ENCODE results near the gene CXADR. TPM values are rescaled to one million over a fixed set of nuclear protein-coding genes. Genes with fewer than 3 reads are reported as not detected.

The CXADR gene
- total and polyA plus RNA-seq, 7 donors = 1.5 to 14.5 (median 2.5) TPM

DNA sequence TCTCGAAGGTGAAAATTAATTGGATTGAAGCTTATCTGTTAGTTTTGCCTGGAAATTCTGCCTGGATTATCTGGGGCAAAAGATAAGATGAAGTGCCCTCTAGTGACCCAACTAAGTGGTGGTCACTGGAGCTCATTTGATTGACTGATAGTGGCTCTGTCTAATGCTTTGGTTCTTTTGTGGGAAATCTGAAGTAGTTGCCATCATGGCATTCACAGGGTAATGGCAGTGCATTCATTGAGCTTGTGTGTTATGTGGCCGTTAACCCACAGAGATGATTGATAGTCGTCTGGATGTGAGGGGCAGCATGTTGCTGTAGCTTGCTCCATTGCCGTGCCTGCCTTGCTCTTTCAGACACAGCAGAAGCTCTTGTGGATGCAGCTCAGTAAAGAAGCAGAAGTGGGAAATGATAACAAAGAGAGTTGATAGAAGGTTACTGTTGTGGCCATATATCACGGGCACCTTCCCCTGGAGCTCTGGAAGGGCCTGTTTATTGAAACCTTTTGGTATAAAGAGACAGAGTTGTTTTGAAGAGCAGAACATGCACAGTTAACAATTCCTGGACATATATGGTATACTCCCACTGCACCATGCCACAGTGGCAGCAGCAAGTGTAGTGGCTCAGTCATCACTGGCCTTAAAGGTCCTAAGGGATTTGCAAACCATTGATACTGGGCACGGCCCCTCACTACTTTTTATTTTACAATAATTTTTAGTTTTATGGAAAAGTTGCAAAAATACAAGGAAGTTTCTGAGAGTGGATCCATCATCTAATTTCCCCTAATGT lies 42.0 kb downstream of the CXADR start:
- Histone ChIP-seq H3K9me3 (no peaks in the 10 kb centered on the region), H3K27me3 (no peaks in the 10 kb centered on the region), H3K27ac (no peak overlapping the region), H3K4me3 (no peak overlapping the region), H3K4me1 (peaks cover 0 to 8% (median 0%) of the 10 kb centered on the region in 4 donors), H3K36me3 (no peaks in the 10 kb centered on the region)
- intact Hi-C loops (cut with DNase I) = no loop called here
- 53 to 66% methylated on average over 6 of the region's 6 CpGs for WGBS, 2 donors
- no peak for DNase-seq
- no peak for TF ChIP-seq POLR2A (IDR thresholded peaks at IDR 0.05)

DNA sequence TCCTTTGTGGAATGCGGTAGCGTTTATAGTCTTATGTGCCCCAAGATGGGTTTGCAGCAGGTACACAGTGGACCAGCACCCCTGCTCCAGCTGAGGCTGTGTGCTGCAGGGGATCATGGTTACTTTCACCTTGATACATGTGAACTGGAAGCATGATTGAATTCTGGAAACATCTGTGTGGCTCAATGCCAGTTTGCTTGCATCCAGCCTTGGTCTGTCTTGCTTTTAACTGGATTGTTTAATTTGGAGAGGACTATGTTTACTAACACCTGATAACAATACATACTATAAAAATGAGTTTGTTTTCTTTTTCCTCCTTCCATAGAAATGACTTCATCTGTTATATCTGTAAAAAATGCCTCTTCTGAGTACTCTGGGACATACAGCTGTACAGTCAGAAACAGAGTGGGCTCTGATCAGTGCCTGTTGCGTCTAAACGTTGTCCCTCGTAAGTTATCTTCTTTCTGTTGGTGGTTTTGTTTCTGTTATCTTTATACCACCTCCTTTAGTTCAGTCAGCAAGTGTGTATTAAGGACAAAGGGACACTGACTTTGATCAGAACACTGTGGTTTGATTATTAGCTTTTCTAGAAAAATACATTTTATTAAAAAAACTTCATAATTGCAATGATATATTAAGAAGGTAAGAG lies 47.7 kb downstream of the CXADR start:
- H3K4me1 ChIP-seq = no peaks in the 10 kb centered on the region
- no peak for DNase-seq
- no peaks in the 10 kb centered on the region for H3K9me3 ChIP-seq
- intact Hi-C loops (cut with DNase I) = no loop called here
- TF ChIP-seq EP300 (IDR thresholded peaks at IDR 0.05) = no peak
- no peak for TF ChIP-seq POLR2A (IDR thresholded peaks at IDR 0.05)
- TF ChIP-seq, protein P1, sequence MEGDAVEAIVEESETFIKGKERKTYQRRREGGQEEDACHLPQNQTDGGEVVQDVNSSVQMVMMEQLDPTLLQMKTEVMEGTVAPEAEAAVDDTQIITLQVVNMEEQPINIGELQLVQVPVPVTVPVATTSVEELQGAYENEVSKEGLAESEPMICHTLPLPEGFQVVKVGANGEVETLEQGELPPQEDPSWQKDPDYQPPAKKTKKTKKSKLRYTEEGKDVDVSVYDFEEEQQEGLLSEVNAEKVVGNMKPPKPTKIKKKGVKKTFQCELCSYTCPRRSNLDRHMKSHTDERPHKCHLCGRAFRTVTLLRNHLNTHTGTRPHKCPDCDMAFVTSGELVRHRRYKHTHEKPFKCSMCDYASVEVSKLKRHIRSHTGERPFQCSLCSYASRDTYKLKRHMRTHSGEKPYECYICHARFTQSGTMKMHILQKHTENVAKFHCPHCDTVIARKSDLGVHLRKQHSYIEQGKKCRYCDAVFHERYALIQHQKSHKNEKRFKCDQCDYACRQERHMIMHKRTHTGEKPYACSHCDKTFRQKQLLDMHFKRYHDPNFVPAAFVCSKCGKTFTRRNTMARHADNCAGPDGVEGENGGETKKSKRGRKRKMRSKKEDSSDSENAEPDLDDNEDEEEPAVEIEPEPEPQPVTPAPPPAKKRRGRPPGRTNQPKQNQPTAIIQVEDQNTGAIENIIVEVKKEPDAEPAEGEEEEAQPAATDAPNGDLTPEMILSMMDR (IDR thresholded peaks at IDR 0.05) = no peak
- TF ChIP-seq POLR2AphosphoS5 (IDR thresholded peaks at IDR 0.05) = no peak
- no peak overlapping the region for H3K27ac ChIP-seq
- H3K4me3 ChIP-seq = no peak overlapping the region
- WGBS, 2 donors = 78 to 89% methylated on average over 5 of the region's 5 CpGs
- H3K36me3 ChIP-seq = no peaks in the 10 kb centered on the region
- no peaks in the 10 kb centered on the region for H3K27me3 ChIP-seq

DNA sequence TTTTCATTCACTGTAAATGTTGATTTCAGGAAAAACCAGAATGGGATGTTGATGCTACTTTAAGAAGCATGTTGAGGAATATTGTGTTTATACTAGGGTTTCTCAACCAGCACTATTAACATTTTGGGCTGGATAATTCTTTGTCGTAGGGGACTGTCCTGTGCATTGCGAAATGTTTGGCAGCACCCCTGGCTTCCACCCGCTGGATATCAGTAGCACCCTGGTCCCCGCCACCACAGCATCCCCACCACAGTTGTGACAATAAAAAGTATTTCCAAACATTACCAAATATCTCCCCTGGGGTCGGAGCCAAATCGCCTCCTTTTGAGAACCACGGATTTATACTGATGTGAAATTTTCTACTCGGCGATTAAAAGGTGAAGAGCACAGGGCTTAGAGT lies 57.9 kb downstream of the CXADR start:
- intact Hi-C loops (cut with DNase I) = no loop called here
- Histone ChIP-seq H3K36me3 (no peaks in the 10 kb centered on the region), H3K4me3 (no peak overlapping the region), H3K27ac (no peak overlapping the region), H3K4me1 (no peaks in the 10 kb centered on the region), H3K9me3 (no peaks in the 10 kb centered on the region), H3K27me3 (no peaks in the 10 kb centered on the region)
- 87 to 88% methylated on average over 9 of the region's 9 CpGs for WGBS, 2 donors
- DNase-seq = no peak
- TF ChIP-seq, protein P1 (IDR thresholded peaks at IDR 0.05) = no peak
- no peak for TF ChIP-seq POLR2A (IDR thresholded peaks at IDR 0.05)
- no peak for TF ChIP-seq EP300 (IDR thresholded peaks at IDR 0.05)
- no peak for TF ChIP-seq POLR2AphosphoS5 (IDR thresholded peaks at IDR 0.05)

DNA sequence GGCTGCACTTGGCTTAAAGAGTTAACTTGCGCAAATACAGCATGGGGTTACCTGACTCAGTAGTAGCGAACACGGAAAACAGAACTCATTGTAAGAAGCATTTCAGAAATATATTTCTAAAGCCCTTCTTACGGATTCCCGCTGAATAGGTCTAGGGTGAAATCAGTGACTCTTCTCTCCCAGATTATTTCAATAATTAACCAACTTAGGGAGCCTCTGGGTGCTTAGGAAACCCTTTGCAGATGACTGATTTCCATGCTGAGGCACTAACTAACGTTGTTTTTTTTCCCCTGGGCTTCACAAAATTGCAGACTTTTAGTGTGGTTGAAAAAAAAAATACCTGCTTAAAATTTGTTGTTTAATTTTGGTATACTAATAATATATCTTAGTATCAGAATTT lies 59.6 kb downstream of the CXADR start:
- 78 to 92% methylated on average over 6 of the region's 6 CpGs for WGBS, 2 donors
- intact Hi-C loops (cut with DNase I) = no loop called here

GRCh38 chr21:17575076-17575475 lies 62.2 kb downstream of the CXADR start:
- 94% methylated on average over 5 of the region's 5 CpGs for WGBS, 2 donors
- no peak for DNase-seq
- H3K4me3 ChIP-seq = no peak overlapping the region
- no peaks in the 10 kb centered on the region for H3K4me1 ChIP-seq
- H3K9me3 ChIP-seq = no peaks in the 10 kb centered on the region
- TF ChIP-seq POLR2A (IDR thresholded peaks at IDR 0.05) (no peak), EP300 (IDR thresholded peaks at IDR 0.05) (no peak), POLR2AphosphoS5 (IDR thresholded peaks at IDR 0.05) (no peak)
- TF ChIP-seq, protein P1 (IDR thresholded peaks at IDR 0.05) = no peak
- no peak overlapping the region for H3K27ac ChIP-seq
- H3K36me3 ChIP-seq = no peaks in the 10 kb centered on the region
- no peaks in the 10 kb centered on the region for H3K27me3 ChIP-seq
- intact Hi-C loops (cut with DNase I) = no loop called here

More for the DNA sequence above, 59.6 kb downstream of the CXADR start:
- Histone ChIP-seq H3K4me3 (no peak overlapping the region), H3K27ac (no peak overlapping the region), H3K4me1 (no peaks in the 10 kb centered on the region), H3K9me3 (no peaks in the 10 kb centered on the region), H3K27me3 (no peaks in the 10 kb centered on the region), H3K36me3 (no peaks in the 10 kb centered on the region)
- DNase-seq = no peak
- TF ChIP-seq, protein P1 (IDR thresholded peaks at IDR 0.05) = no peak
- TF ChIP-seq POLR2A (IDR thresholded peaks at IDR 0.05) (no peak), EP300 (IDR thresholded peaks at IDR 0.05) (no peak), POLR2AphosphoS5 (IDR thresholded peaks at IDR 0.05) (no peak)

All from sigmoid colon (tissue), 7 donors.